Hepatocyte (in vitro differentiated cells): ENCODE data around the gene RPP30.

ENCODE experiments used
- CTCF ChIP-seq: fragments of 200-600 bp; sonication (generic); IDR thresholded peaks from 2 replicates; pipeline ENCODE4 v1.5.1; 2016; ENCODE audit warnings: antibody characterized with exemption, mild to moderate bottlenecking; ENCODE audit not compliant: poor library complexity
- EZH2phosphoT487 ChIP-seq: fragments of 200-600 bp; sonication (generic); IDR thresholded peaks from one replicate; pipeline ENCODE4 v1.6.1; 2018; ENCODE audit warnings: antibody characterized with exemption, mild to moderate bottlenecking, low read depth, moderate library complexity; ENCODE audit not compliant: unreplicated experiment, severe bottlenecking

- TF ChIP-seq CTCF = no peak
- TF ChIP-seq EZH2phosphoT487 = no peak
These were observed 13.3 kb upstream of the RPP30 start for GRCh38 chr10:90858461-90858968.
